ENCODE data around the gene DAPK1. TPM values are rescaled to one million over a fixed set of nuclear protein-coding genes. Genes with fewer than 3 reads are reported as not detected.

Gene DAPK1
- polyA plus RNA-seq, 1 experiment = 5.4 TPM

GRCh38 chr9:87659534-87660419, 162.1 kb downstream of the DAPK1 start:
- DNase-seq (ENCODE audit: low read depth) = no peak
- Histone ChIP-seq H3K27me3 (ENCODE audit: control insufficient read depth, insufficient read depth, low read length) (peaks cover 2% of the 10 kb centered on the region; the same call in 1 of the 2 replicates), H3K36me3 (ENCODE audit: control insufficient read depth, insufficient read depth, low read length) (no peaks in the 10 kb centered on the region), H3K4me3 (ENCODE audit: low read depth, low read length) (no peak overlapping the region)
- no peak for TF ChIP-seq CTCF (IDR thresholded peaks at IDR 0.05; ENCODE audit: insufficient read depth, low read depth, low read length)
- ChIA-PET POLR2A (no interaction called here), CTCF (no interaction called here)

GRCh38 chr9:87661241-87661640, 163.6 kb downstream of the DAPK1 start:
- peaks cover 2% of the 10 kb centered on the region; the same call in 1 of the 2 replicates for H3K27me3 ChIP-seq (ENCODE audit: control insufficient read depth, insufficient read depth, low read length)
- DNase-seq (ENCODE audit: low read depth) = no peak
- no peak overlapping the region for H3K4me3 ChIP-seq (ENCODE audit: low read depth, low read length)
- no peak for TF ChIP-seq CTCF (IDR thresholded peaks at IDR 0.05; ENCODE audit: insufficient read depth, low read depth, low read length)
- ChIA-PET CTCF (interaction anchor here (2.5 to 3.3 kb wide), 3 partner anchors 69 to 1247 kb away, joined by 10 to 15 read pairs (median 14); no protein-coding TSS in a partner anchor), POLR2A (no interaction called here)
- H3K36me3 ChIP-seq (ENCODE audit: control insufficient read depth, insufficient read depth, low read length) = no peaks in the 10 kb centered on the region; the same call in 1 of the 2 replicates

DNA sequence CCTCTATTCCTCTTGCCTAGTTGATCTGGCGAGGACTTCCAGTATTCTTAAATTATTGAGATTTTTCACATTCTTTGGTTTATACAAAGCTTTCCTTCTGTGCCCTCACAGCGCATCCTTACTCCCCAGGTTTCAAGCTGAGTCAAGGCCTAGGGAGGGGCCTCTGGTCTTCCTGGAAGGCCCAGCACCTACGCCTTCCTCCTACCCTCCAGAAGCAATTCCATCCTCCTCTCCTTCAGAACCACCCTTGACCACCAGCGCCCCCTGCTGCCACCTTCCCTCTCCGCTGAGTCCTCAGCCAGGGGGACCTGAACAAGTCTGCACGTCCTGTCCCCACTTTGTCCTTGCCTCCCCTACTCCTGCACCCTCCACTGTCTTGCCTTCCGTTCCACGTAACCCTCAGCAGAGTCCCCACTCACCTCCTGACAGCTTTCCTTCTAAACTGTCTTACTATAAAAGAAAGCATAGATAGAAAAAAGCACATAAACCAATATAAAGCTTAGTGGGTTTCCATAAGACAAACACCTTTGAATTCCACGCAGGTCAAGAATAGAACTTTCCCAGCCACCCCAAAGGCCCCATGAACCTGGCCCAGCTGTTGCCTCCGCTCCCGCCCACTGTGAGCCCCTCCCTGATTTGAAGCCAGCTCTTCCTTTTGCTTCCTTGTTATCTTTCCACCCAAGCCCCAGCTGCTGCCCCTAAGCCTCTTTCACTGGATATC, 165.3 kb downstream of the DAPK1 start:
- TF ChIP-seq CTCF (IDR thresholded peaks at IDR 0.05; ENCODE audit: insufficient read depth, low read depth, low read length) = peak; percentile 88
- Histone ChIP-seq H3K36me3 (ENCODE audit: control insufficient read depth, insufficient read depth, low read length) (no peaks in the 10 kb centered on the region; the same call in 1 of the 2 replicates), H3K4me3 (ENCODE audit: low read depth, low read length) (no peak overlapping the region), H3K27me3 (ENCODE audit: control insufficient read depth, insufficient read depth, low read length) (no peaks in the 10 kb centered on the region)
- DNase-seq (ENCODE audit: low read depth) = peak; percentile 30
- ChIA-PET POLR2A (interaction anchor here (1.0 kb wide), 1 partner anchor 19 kb away, joined by 6 read pairs; no protein-coding TSS in a partner anchor), CTCF (interaction anchor here (0.6 to 3.3 kb wide), 41 partner anchors 8 to 1249 kb away, joined by 3 to 23 read pairs (median 3); partner anchors contain the start of gene DAPK1)

DNA sequence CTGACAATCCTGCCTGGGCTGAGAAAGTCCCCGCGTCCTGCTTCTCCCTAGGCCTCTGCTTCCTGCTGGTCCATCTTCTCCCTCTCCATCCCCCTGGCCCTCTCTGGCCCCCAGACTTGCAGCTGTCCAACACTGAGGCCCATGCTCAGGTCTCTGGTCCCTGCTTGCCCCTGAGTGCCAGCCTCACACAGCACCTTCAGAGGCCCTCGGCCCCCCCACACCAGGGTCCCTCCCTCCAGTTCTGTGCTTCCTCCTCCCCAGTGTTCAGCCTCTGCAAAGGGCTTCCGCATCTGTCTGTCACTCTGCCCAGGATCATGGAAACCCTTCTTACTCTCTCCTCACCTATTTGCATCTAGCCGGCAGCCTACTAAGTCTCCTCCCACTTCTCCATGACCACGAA, 165.9 kb downstream of the DAPK1 start:
- no peaks in the 10 kb centered on the region; the same call in 1 of the 2 replicates for H3K36me3 ChIP-seq (ENCODE audit: control insufficient read depth, insufficient read depth, low read length)
- CTCF ChIA-PET = interaction anchor here (0.7 to 3.3 kb wide), 28 partner anchors 9 to 1249 kb away, joined by 3 to 23 read pairs (median 5); partner anchors contain the start of gene DAPK1
- TF ChIP-seq CTCF (IDR thresholded peaks at IDR 0.05; ENCODE audit: insufficient read depth, low read depth, low read length) = no peak
- DNase-seq (ENCODE audit: low read depth) = no peak
- POLR2A ChIA-PET = no interaction called here
- no peak overlapping the region for H3K4me3 ChIP-seq (ENCODE audit: low read depth, low read length)
- H3K27me3 ChIP-seq (ENCODE audit: control insufficient read depth, insufficient read depth, low read length) = no peaks in the 10 kb centered on the region
